ES-I3 (cell line): ENCODE measurements around the gene SSR1.
"Not testable (repeated sequence)": the region's sequence is repeated elsewhere in the genome, so short reads cannot be mapped to it uniquely, and the experiment has no call there.

ENCODE experiments used
- H3K36me3 ChIP-seq: 2 replicates; pipeline ENCODE4 v1.6.1; 2013; ENCODE audit warnings: mild to moderate bottlenecking, low read length, control low read depth, moderate library complexity; ENCODE audit not compliant: insufficient read depth
- H3K4me1 ChIP-seq: 2 replicates; pipeline ENCODE4 v1.6.1; 2013; ENCODE audit warnings: mild to moderate bottlenecking, control low read depth, low read length; ENCODE audit not compliant: insufficient read depth
- H3K9ac ChIP-seq: 2 replicates; pipeline ENCODE4 v1.6.1; 2013; ENCODE audit warnings: low read depth, mild to moderate bottlenecking, low read length, moderate library complexity
- H3K9me3 ChIP-seq: 2 replicates; pipeline ENCODE4 v1.6.1; 2013; ENCODE audit warnings: mild to moderate bottlenecking, low read length, moderate library complexity; ENCODE audit not compliant: control insufficient read depth, insufficient read depth

SSR1 gene

DNA sequence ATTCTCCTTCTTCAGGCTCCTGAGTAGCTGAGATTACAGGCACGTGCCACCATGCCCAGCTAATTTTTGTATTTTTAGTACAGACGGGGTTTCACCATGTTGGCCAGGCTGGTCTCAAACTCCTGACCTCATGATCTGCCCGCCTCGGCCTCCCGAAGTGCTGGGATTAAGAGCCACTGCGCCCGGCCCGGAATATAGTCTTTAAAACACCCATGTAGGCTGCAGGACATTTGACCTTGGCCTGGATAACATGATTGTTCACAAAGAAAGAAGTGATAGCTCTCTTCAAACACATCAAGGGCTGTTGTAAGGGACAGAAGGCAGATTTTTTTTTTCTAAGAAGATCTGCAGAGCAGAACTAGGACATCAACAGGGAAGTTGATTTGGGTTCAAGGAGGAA, 38.5 kb downstream of the SSR1 start:
- not testable (repeated sequence) for H3K36me3 ChIP-seq, H3K9ac ChIP-seq, H3K4me1 ChIP-seq, H3K9me3 ChIP-seq

DNA sequence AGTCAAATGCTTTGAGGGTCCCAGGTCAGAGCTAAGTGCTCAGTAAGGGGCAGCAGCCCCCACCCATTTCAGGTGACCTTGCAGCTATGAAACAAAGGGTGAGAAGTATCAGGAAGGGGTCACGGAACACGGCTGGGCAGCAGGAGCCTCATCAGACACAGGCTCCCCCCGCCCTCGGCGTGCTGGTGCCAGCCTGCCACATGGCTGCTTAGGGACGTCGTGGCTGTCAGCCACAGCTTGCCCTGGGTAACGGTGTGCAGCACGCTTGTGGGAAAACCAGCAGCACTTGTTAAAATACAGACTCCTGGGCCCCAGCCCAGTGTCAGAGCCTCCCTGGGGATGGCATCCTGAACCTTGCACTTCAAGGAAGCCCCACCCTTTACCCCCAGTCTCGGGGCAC, 39.3 kb downstream of the SSR1 start:
- Histone ChIP-seq H3K36me3 (no peaks in the 10 kb centered on the region), H3K9ac (no peak overlapping the region)

GRCh38 chr6:7271205-7271534, 41.8 kb downstream of the SSR1 start:
- H3K9ac ChIP-seq, result no peak overlapping the region
- H3K4me1 ChIP-seq, result no peaks in the 10 kb centered on the region
- no peaks in the 10 kb centered on the region for H3K9me3 ChIP-seq
- no peaks in the 10 kb centered on the region for H3K36me3 ChIP-seq

More for the DNA sequence above, 39.3 kb downstream of the SSR1 start:
- no peaks in the 10 kb centered on the region for H3K4me1 ChIP-seq
- H3K9me3 ChIP-seq, result no peaks in the 10 kb centered on the region

DNA sequence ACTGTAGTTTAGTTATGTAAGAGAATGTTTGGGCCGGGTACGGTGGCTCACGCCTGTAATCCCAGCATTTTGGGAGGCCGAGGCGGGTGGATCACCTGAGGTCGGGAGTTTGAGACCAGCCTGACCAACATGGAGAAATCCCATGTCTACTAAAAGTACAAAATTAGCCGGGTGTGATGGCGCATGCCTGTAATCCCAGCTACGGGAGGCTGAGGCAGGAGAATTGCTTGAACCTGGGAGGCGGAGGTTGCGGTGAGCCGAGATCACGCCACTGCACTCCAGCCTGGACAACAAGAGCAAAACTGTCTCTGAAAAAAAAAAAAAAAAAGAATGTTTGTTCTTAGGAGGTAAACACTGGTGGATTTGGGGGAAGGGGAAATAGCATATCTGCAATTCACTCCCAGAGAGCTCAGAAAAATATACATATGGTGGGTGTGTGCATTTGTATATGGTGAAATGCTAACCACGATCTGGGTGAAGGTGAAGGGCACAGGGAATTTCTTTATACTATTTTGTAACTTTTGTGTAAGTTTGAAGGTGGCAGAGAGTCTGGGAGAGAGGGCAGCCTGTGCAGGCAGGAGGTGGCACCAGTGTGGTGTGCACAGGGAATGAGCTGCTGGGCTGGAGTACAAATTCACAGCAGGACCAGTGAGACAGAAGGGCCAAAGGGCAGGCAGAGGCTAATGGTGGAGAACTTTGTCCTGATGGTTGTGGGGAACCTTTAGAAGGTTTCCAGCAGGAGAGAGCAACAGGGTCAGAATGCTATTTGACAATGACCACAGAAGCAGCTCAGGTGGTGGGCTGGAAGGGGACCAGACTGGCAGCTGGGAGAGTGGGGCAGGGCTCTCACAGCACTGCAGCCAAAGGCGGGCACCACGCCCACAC, 42.4 kb downstream of the SSR1 start:
- Histone ChIP-seq H3K9ac (no peak overlapping the region), H3K36me3 (no peaks in the 10 kb centered on the region), H3K4me1 (no peaks in the 10 kb centered on the region), H3K9me3 (no peaks in the 10 kb centered on the region)

- Histone ChIP-seq H3K9ac (no peak overlapping the region), H3K4me1 (no peaks in the 10 kb centered on the region), H3K9me3 (no peaks in the 10 kb centered on the region), H3K36me3 (no peaks in the 10 kb centered on the region)
Observed at GRCh38 chr6:7269816-7270215, 43.2 kb downstream of the SSR1 start.

DNA sequence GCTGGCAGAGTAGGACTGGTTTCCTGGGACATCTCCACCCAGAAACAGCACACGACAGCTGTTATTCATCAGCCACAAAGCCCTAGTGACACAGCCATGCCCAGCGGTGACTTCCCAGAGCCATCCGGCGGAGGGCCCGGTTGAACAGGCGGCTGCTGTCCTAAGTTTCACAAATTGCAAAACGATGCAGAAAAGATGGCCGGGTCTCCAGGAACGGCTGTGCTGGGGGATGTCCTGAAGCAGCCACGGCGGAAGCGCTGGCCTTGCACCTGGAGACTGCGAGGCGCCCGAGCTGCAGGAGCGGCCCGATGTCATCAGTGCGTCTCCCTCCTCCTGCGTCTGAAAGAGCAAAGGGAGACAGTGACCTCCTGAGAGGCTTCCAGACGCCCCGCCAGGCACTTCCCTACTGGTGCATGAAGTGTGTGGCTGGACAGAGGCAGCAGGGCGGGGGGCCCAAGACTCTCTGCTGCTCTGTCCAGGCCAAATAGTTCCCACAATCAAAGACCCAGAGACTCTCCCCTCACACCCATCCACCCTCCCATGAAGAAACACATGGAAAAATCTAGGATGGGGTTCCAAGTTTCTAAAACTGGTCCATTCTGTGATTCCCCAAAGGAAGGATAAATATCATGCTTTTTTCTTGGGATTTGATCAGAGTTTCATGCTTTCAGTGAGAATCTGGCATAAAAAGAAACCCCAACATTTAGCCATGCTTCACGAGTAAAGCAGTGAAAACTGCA, 44.0 kb downstream of the SSR1 start:
- Histone ChIP-seq H3K36me3 (no peaks in the 10 kb centered on the region), H3K4me1 (no peaks in the 10 kb centered on the region), H3K9ac (no peak overlapping the region), H3K9me3 (no peaks in the 10 kb centered on the region)

DNA sequence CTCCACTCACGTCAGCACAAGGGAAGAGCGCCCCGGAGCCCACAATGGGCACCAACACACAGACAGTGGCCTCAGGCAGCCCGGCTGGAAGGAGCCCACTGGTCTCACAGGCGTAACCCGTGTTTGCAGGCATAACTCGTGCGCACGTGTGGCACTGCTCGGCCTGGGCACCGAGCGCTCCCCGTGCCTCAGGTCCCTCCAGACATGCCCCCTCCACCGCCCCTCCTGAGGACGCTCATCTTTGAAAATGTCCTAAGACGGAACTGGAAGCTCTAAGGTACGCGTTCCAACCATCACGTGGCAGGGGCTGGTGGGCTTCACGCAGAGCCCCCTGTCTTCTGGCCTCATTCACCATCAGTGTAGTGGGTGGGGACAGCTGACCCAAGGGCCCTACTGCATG, 44.6 kb downstream of the SSR1 start:
- H3K4me1 ChIP-seq, result no peaks in the 10 kb centered on the region
- no peaks in the 10 kb centered on the region for H3K9me3 ChIP-seq
- no peak overlapping the region for H3K9ac ChIP-seq
- H3K36me3 ChIP-seq, result no peaks in the 10 kb centered on the region

DNA sequence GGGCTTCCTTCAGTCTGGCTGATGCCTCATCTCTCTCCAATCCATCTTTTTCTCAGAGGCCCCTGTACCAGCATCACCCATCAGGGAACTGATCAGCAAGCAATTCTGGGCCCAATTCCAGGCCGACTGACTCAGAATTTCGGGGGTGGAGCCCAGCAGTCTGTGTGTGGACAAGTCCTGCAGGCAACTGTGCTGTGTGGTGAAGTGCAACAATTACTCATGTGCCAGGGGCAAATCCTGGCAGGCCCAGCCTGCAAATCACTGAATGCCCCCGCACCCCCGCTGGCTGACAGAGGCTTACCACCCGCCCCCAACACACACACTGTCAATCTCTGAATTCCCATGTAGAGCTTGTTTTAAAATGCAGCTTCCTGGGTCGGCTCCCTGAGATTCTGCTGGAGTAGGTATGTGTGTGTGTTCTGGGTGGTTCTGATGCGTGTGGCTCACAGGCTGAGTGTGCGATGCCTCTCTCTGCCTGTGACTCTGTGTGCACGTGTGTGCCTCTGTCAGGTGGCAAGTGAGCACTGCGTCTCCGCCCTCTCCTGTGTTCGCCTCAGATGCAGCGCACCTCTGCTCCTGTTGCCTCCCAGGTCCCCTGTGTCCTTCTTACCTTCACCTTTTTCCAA, 45.4 kb downstream of the SSR1 start:
- no peak overlapping the region for H3K9ac ChIP-seq
- no peaks in the 10 kb centered on the region for H3K9me3 ChIP-seq
- H3K4me1 ChIP-seq, result no peaks in the 10 kb centered on the region
- no peaks in the 10 kb centered on the region for H3K36me3 ChIP-seq

DNA sequence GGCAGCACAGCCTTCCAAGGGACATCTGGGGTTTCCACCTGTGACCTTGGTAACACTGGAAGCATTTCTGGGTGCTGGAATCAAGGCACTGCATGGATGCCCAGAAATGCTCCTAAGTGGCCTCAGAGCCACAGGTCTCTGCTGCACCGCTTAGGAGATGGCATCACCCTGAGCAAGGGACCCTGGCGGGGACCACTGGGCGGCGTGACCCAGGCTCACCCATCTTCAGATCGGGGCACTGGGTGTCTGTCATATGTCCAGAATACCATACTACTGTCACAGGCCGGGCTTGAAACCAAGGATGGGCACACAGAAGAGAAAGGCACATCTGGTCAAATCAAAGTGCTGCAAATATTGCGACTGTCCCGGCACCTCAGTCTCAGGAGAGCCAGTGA, 45.9 kb downstream of the SSR1 start:
- Histone ChIP-seq H3K9ac (no peak overlapping the region), H3K4me1 (no peaks in the 10 kb centered on the region; the same call in 1 of the 2 replicates), H3K36me3 (no peaks in the 10 kb centered on the region), H3K9me3 (no peaks in the 10 kb centered on the region)

- H3K4me1 ChIP-seq, H3K9ac ChIP-seq, H3K36me3 ChIP-seq, H3K9me3 ChIP-seq: not testable (repeated sequence)
Observed at GRCh38 chr6:7265385-7265726, 47.6 kb downstream of the SSR1 start.

DNA sequence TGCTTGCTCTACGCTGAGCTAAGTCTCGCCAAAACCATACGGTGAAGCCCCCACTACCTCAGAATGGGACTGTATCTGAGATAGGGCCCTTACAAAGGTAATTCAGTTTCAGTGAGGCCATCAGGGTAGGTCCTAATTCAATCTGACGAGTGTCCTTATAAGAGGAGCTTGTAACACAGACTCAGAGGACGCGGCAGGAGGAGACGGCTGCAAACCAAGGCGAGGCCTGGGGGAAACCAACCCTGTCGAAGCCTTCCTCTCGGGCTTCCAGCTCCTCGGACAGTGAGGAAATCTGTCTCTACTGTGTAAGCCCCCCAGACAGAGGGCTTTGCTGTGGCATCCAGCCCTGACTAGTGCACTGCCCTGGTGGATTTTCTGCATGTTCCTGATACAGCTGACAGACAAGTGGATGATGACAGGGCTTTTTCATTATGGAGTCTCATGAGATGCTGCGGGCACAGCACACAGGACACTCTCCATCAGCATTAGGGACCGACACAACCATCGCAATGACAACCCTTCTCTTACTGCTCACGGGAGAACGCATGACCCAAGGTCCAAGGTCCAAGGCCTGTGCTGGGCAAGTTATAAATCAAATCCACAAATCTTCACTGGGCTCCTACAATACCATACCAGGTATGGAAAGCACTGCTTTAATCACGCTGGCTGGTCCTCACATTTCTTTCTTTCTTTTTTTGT, 48.2 kb downstream of the SSR1 start:
- no peaks in the 10 kb centered on the region for H3K36me3 ChIP-seq
- H3K9me3 ChIP-seq, result no peaks in the 10 kb centered on the region
- H3K9ac ChIP-seq, result no peak overlapping the region
- peaks cover 4% of the 10 kb centered on the region for H3K4me1 ChIP-seq

- Histone ChIP-seq H3K36me3 (no peaks in the 10 kb centered on the region), H3K4me1 (peaks cover 4% of the 10 kb centered on the region), H3K9me3 (no peaks in the 10 kb centered on the region), H3K9ac (no peak overlapping the region)
Observed at GRCh38 chr6:7264041-7264440, 49.0 kb downstream of the SSR1 start.

DNA sequence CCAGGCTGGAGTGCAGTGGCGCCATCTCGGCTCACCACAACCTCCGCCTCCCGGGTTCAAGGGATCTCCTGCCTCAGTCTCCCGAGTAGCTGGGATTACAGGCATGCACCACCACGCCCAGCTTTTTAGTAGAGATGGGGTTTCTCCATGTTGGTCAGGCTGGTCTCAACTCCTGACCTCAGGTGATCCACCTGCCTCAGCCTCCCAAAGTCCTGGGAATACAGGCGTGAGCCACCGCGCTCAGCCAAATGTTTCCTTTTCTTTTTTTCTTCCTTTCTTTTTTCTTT, 49.5 kb downstream of the SSR1 start:
- not testable (repeated sequence) for H3K9me3 ChIP-seq, H3K4me1 ChIP-seq, H3K9ac ChIP-seq, H3K36me3 ChIP-seq

GRCh38 chr6:7262746-7263518, 50.1 kb downstream of the SSR1 start:
- H3K4me1 ChIP-seq, result peaks cover 4% of the 10 kb centered on the region
- no peaks in the 10 kb centered on the region for H3K9me3 ChIP-seq
- no peak overlapping the region for H3K9ac ChIP-seq
- H3K36me3 ChIP-seq, result no peaks in the 10 kb centered on the region
